Measurements from ENCODE around the gene CRIM1.

GRCh38 chr2:36392571-36393255 lies 37.1 kb downstream of the CRIM1 start:
- no peak for TF ChIP-seq CTCF (IDR thresholded peaks at IDR 0.05)
- no peak for TF ChIP-seq POLR2A (IDR thresholded peaks at IDR 0.05; ENCODE audit: low read depth)
- TF ChIP-seq EP300 (IDR thresholded peaks at IDR 0.05) = no peak
